Measurements from ENCODE around the gene CGREF1. TPM values are rescaled to one million over a fixed set of nuclear protein-coding genes. Genes with fewer than 3 reads are reported as not detected.

CGREF1 gene
- 1.1 TPM for total RNA-seq

GRCh38 chr2:27118525-27119329 is at the start of gene CGREF1:
TSS of gene CGREF1 (minus strand) at chr2:27119128. CDS start at chr2:27104366, 14,762 bp downstream.
- DNase-seq (ENCODE audit: low spot score): no peak

- DNase-seq (ENCODE audit: low spot score): no peak
Observed at GRCh38 chr2:27164960-27165763, 46.2 kb upstream of the CGREF1 start.

- DNase-seq (ENCODE audit: low spot score): no peak
Observed at GRCh38 chr2:27162151-27163121, 43.5 kb upstream of the CGREF1 start.

GRCh38 chr2:27160191-27160590 is 41.3 kb upstream of the CGREF1 start:
- DNase-seq (ENCODE audit: low spot score): no peak

GRCh38 chr2:27159271-27159670 is 40.3 kb upstream of the CGREF1 start:
- DNase-seq (ENCODE audit: low spot score): no peak

GRCh38 chr2:27158468-27158867 is 39.5 kb upstream of the CGREF1 start:
- no peak for DNase-seq (ENCODE audit: low spot score)

GRCh38 chr2:27155069-27155520 is 36.2 kb upstream of the CGREF1 start:
- no peak for DNase-seq (ENCODE audit: low spot score)

GRCh38 chr2:27154488-27154887 is 35.6 kb upstream of the CGREF1 start:
- no peak for DNase-seq (ENCODE audit: low spot score)

- no peak for DNase-seq (ENCODE audit: low spot score)
Observed at GRCh38 chr2:27152796-27153464, 34.0 kb upstream of the CGREF1 start.

GRCh38 chr2:27152102-27152795 is 33.3 kb upstream of the CGREF1 start:
- DNase-seq (ENCODE audit: low spot score): no peak

GRCh38 chr2:27150639-27151230 is 31.8 kb upstream of the CGREF1 start:
- DNase-seq (ENCODE audit: low spot score): no peak

- DNase-seq (ENCODE audit: low spot score): no peak
Observed at GRCh38 chr2:27149570-27150405, 30.9 kb upstream of the CGREF1 start.

- DNase-seq (ENCODE audit: low spot score): no peak
Observed at GRCh38 chr2:27148801-27149439, 30.0 kb upstream of the CGREF1 start, which contains the start of gene TCF23. TSS of gene TCF23 (plus strand) at chr2:27149004. CDS start at chr2:27149134, 130 bp downstream.

- DNase-seq (ENCODE audit: low spot score): no peak
Observed at GRCh38 chr2:27147935-27148334, 29.0 kb upstream of the CGREF1 start.

GRCh38 chr2:27145682-27146081 is 26.8 kb upstream of the CGREF1 start:
- DNase-seq (ENCODE audit: low spot score): no peak

GRCh38 chr2:27143285-27143684 is 24.4 kb upstream of the CGREF1 start:
- no peak for DNase-seq (ENCODE audit: low spot score)

- no peak for DNase-seq (ENCODE audit: low spot score)
Observed at GRCh38 chr2:27139310-27139709, 20.4 kb upstream of the CGREF1 start, which contains the start of gene PRR30. TSS of gene PRR30 (minus strand) at chr2:27139410. CDS start at chr2:27138329, 1,081 bp downstream.

- no peak for DNase-seq (ENCODE audit: low spot score)
Observed at GRCh38 chr2:27138111-27138510, 19.2 kb upstream of the CGREF1 start.

Data from mucosa of gallbladder (tissue), 1 donor.